ENCODE data around the gene SYK. TPM values are rescaled to one million over a fixed set of nuclear protein-coding genes. Genes with fewer than 3 reads are reported as not detected.
A peak's percentile ranks its signal among the peaks of the same experiment; 100 is the strongest.
"Not testable (repeated sequence)": the region's sequence is repeated elsewhere in the genome, so short reads cannot be mapped to it uniquely, and the experiment has no call there.

SYK gene
- total and polyA plus RNA-seq, 2 donors (not counting 1 experiment from before 2014, with no cell fraction given), result 60.3 to 242 TPM

GRCh38 chr9:90884178-90884577 lies 82.6 kb downstream of the SYK start:
- ChIA-PET POLR2A (no interaction called here), CTCF (no interaction called here)
- no peak overlapping the region for H2AFZ ChIP-seq (ENCODE audit: insufficient read depth, low read depth, low read length, poor library complexity, severe bottlenecking)
- peaks cover 14% of the 10 kb centered on the region for H4K20me1 ChIP-seq (ENCODE audit: control insufficient read depth, insufficient read depth, low read length, poor library complexity, severe bottlenecking)
- H3K9me3 ChIP-seq (ENCODE audit: control extremely low read depth in 1 of 3, control insufficient read depth in 2 of 3, insufficient read depth in 1 of 3, low read length in 2 of 3), result no peaks in the 10 kb centered on the region
- WGBS (ENCODE audit: insufficient coverage), result 100% methylated on average over 1 of the region's 8 CpGs
- H3K9ac ChIP-seq (ENCODE audit: low read length), result no peak overlapping the region
- peaks cover 9% of the 10 kb centered on the region for H3K79me2 ChIP-seq (ENCODE audit: control insufficient read depth, insufficient read depth, low read length)
- H3K27ac ChIP-seq (ENCODE audit: low read length in 2 of 2), result no peak overlapping the region
- H3K4me2 ChIP-seq (replicated peaks; ENCODE audit: low read depth, low read length, poor library complexity, severe bottlenecking), result no peak overlapping the region
- intact Hi-C loops (cut with micrococcal nuclease), result no loop called here
- H3K27me3 ChIP-seq (replicated peaks in 1 of 4; ENCODE audit: control extremely low read depth in 1 of 4, control insufficient read depth in 3 of 4, insufficient read depth in 4 of 4, low read length in 3 of 4), result no peaks in the 10 kb centered on the region
- Mint-ChIP-seq H3K27me3 (no peaks in the 10 kb centered on the region), H3K27ac (no peak overlapping the region), H3K4me3 (no peak overlapping the region), H3K9me3 (ENCODE audit: insufficient read depth) (no peaks in the 10 kb centered on the region), H3K4me1 (peaks cover 36% of the 10 kb centered on the region)
- peaks cover 5 to 75% of the 10 kb centered on the region in 2 experiments for H3K36me3 ChIP-seq (replicated peaks in 1 of 2; ENCODE audit: control extremely low read depth in 1 of 2, control insufficient read depth in 1 of 2, extremely low read depth in 1 of 2, insufficient read depth in 2 of 2, low read length in 1 of 2)
- TF ChIP-seq CTCF (IDR thresholded peaks at IDR 0.05), result no peak
- TF ChIP-seq EZH2 (IDR thresholded peaks at IDR 0.05; ENCODE audit: borderline replicate concordance, insufficient read depth, low read depth, low read length, poor library complexity, severe bottlenecking), result no peak
- no peak overlapping the region for H3K4me3 ChIP-seq (ENCODE audit: control extremely low read depth in 1 of 5, extremely low read depth in 1 of 5, insufficient read depth in 1 of 5, low read depth in 2 of 5, low read length in 4 of 5)
- H3K4me1 ChIP-seq (ENCODE audit: control insufficient read depth in 2 of 2, insufficient read depth in 2 of 2, low read length in 2 of 2), result peaks cover 25 to 27% of the 10 kb centered on the region in 2 donors
- ATAC-seq (ENCODE audit: low read depth) (no peak), DNase-seq (peak; percentile 25)

GRCh38 chr9:90886868-90887267 lies 85.2 kb downstream of the SYK start:
- Histone ChIP-seq H3K79me2 (ENCODE audit: control insufficient read depth, insufficient read depth, low read length) (peaks cover 19% of the 10 kb centered on the region), H4K20me1 (ENCODE audit: control insufficient read depth, insufficient read depth, low read length, poor library complexity, severe bottlenecking) (peaks cover 27% of the 10 kb centered on the region), H3K36me3 (replicated peaks in 1 of 2; ENCODE audit: control extremely low read depth in 1 of 2, control insufficient read depth in 1 of 2, extremely low read depth in 1 of 2, insufficient read depth in 2 of 2, low read length in 1 of 2) (peaks cover 0 to 78% of the 10 kb centered on the region in 2 experiments), H3K27ac (ENCODE audit: low read length in 2 of 2) (peak overlapping the region in 1 of 2 donors; percentile 9)
- H3K4me1 Mint-ChIP-seq, result peaks cover 11% of the 10 kb centered on the region
- H3K4me2 ChIP-seq (replicated peaks; ENCODE audit: low read depth, low read length, poor library complexity, severe bottlenecking); H3K9me3 ChIP-seq (ENCODE audit: control extremely low read depth in 1 of 3, control insufficient read depth in 2 of 3, insufficient read depth in 1 of 3, low read length in 2 of 3); intact Hi-C loops (cut with micrococcal nuclease); H3K4me3 Mint-ChIP-seq; H3K9me3 Mint-ChIP-seq (ENCODE audit: insufficient read depth); POLR2A ChIA-PET; DNase-seq; H3K4me3 ChIP-seq (ENCODE audit: control extremely low read depth in 1 of 5, extremely low read depth in 1 of 5, insufficient read depth in 1 of 5, low read depth in 2 of 5, low read length in 4 of 5); H3K27me3 Mint-ChIP-seq; H3K27ac Mint-ChIP-seq; ATAC-seq (ENCODE audit: low read depth); H3K4me1 ChIP-seq (ENCODE audit: control insufficient read depth in 2 of 2, insufficient read depth in 2 of 2, low read length in 2 of 2); H3K9ac ChIP-seq (ENCODE audit: low read length); H2AFZ ChIP-seq (ENCODE audit: insufficient read depth, low read depth, low read length, poor library complexity, severe bottlenecking); H3K27me3 ChIP-seq (replicated peaks in 1 of 4; ENCODE audit: control extremely low read depth in 1 of 4, control insufficient read depth in 3 of 4, insufficient read depth in 4 of 4, low read length in 3 of 4); CTCF ChIA-PET: not testable (repeated sequence)

Data from B cell (primary cell).